ENCODE results near the gene NTHL1. TPM values are rescaled to one million over a fixed set of nuclear protein-coding genes. Genes with fewer than 3 reads are reported as not detected.

The NTHL1 gene
- total RNA-seq, 1 donor from 2014 or later, result 12.6 TPM

DNA sequence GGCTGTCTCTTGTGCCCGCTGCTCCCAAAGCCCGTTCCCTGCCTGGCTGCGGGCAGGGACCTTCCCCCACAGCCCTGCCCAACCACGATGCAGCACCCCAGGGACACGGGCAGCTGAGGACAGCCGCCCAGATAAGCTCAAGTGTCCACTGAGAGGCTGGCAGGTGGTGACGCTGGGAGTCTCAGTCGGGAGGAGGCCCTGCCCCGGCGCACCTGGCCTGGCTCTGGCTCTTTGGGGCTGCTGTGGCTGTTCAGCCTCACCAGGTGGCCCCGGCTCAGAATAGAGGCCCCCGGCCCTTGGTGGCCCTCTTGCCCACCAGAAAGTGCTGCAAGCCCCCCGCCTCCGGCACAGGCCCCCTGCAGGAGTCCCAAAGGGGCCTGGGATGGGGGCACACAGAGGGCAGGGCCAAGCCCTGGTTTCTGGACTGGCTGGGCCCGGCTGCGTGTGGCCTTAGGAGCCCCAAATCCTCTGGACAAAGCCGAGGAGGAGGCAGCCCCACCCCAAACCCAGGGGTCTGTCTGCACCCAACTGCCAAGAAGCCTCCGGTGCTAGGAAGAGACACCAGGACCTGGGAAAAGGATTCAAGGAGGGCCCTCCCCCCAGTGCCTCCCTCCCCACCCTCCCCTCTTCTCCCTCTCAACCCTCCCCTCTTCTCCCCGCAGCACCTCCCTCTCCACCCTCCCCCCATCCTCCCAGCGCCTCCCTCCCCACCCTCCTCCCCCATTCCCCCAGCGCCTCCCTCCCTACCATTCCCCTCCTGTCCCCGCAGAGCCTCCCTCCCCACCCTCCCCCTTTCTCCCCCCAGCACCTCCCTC, 5.3 kb downstream of the NTHL1 start:
- Mint-ChIP-seq H3K36me3 (ENCODE audit: low read depth) (peaks cover 3% of the 10 kb centered on the region), H3K27ac (ENCODE audit: unreplicated experiment) (no peak overlapping the region), H3K4me1 (ENCODE audit: low read depth) (peaks cover 58% of the 10 kb centered on the region), H3K9me3 (ENCODE audit: low read depth) (no peaks in the 10 kb centered on the region), H3K27me3 (ENCODE audit: low read depth) (no peaks in the 10 kb centered on the region), H3K4me3 (ENCODE audit: unreplicated experiment) (no peak overlapping the region)
- DNase-seq (ENCODE audit: low spot score), result no peak
- TF ChIP-seq CTCF (IDR thresholded peaks at IDR 0.05), result no peak

- Mint-ChIP-seq H3K9me3 (ENCODE audit: low read depth) (no peaks in the 10 kb centered on the region), H3K4me1 (ENCODE audit: low read depth) (peaks cover 61% of the 10 kb centered on the region), H3K4me3 (ENCODE audit: unreplicated experiment) (no peak overlapping the region), H3K36me3 (ENCODE audit: low read depth) (peaks cover 3% of the 10 kb centered on the region), H3K27ac (ENCODE audit: unreplicated experiment) (peak overlapping the region; percentile 92), H3K27me3 (ENCODE audit: low read depth) (no peaks in the 10 kb centered on the region)
- no peak for TF ChIP-seq CTCF (IDR thresholded peaks at IDR 0.05)
- no peak for DNase-seq (ENCODE audit: low spot score)
Measured at GRCh38 chr16:2040787-2041522, 6.7 kb downstream of the NTHL1 start.

DNA sequence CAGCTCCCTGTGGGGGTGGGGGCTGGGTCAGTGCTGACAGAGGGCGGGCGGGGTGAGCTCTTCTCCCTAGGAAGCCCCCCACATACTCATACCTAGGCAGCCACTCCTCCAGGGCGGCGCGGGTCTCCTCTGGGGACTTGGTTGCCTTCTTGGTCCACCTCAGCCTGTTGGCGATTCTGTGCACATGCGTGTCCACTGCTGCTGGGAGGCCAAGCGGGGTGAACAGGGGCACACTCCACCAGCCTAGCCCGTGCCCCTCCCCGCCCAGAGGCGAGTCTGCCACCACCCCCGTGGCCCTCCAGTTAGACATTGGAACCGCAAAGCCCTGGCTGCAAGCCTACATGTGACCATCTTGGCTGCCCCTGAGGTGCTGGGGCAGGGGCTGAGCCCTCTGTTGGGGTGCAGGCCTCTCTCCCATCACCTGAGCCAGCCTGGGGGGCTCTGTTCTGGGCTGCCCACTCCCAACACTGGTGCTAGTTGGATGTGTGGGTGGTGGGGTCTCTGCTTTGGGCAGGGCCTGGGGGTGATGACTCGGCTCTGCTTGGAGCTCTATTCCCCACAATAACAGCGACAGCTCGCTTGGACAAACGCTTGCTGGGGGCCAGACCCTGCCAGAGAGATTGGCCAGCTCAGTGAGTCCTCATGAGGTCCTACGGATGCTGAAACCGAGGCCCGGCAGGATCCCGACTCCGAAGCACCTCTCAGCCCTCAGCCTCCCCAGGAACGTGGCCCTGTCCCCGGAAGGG, 7.4 kb downstream of the NTHL1 start:
- Mint-ChIP-seq H3K27ac (ENCODE audit: unreplicated experiment) (peak overlapping the region; percentile 92), H3K9me3 (ENCODE audit: low read depth) (no peaks in the 10 kb centered on the region), H3K4me1 (ENCODE audit: low read depth) (peaks cover 63% of the 10 kb centered on the region)

GRCh38 chr16:2039274-2040031, 8.2 kb downstream of the NTHL1 start:
- Mint-ChIP-seq H3K4me3 (ENCODE audit: unreplicated experiment) (peak overlapping the region; percentile 40), H3K27ac (ENCODE audit: unreplicated experiment) (peak overlapping the region; percentile 92), H3K9me3 (ENCODE audit: low read depth) (no peaks in the 10 kb centered on the region), H3K27me3 (ENCODE audit: low read depth) (no peaks in the 10 kb centered on the region), H3K4me1 (ENCODE audit: low read depth) (peaks cover 70% of the 10 kb centered on the region), H3K36me3 (ENCODE audit: low read depth) (peaks cover 3% of the 10 kb centered on the region)
- no peak for DNase-seq (ENCODE audit: low spot score)
- no peak for TF ChIP-seq CTCF (IDR thresholded peaks at IDR 0.05)

More for the DNA sequence above, 7.4 kb downstream of the NTHL1 start:
- no peak for DNase-seq (ENCODE audit: low spot score)
- TF ChIP-seq CTCF (IDR thresholded peaks at IDR 0.05), result no peak
- no peak overlapping the region for H3K4me3 Mint-ChIP-seq (ENCODE audit: unreplicated experiment)
- peaks cover 3% of the 10 kb centered on the region for H3K36me3 Mint-ChIP-seq (ENCODE audit: low read depth)
- no peaks in the 10 kb centered on the region for H3K27me3 Mint-ChIP-seq (ENCODE audit: low read depth)

Measured in chondrocyte (in vitro differentiated cells).